GM12874 (cell line): ENCODE measurements around the gene CCSER1.

Experiments
- CTCF ChIP-seq: IDR thresholded peaks from 2 replicates; pipeline ENCODE4 v1.5.1; 2011; ENCODE audit warnings: low read depth, mild to moderate bottlenecking, control low read depth, low read length, moderate library complexity; ENCODE audit not compliant: insufficient read depth

Gene CCSER1

GRCh38 chr4:91114386-91114785, 987.2 kb downstream of the CCSER1 start:
- TF ChIP-seq CTCF = no peak

- TF ChIP-seq CTCF = no peak
These were observed 989.7 kb downstream of the CCSER1 start for GRCh38 chr4:91116861-91117260.

- TF ChIP-seq CTCF = no peak
These were observed 991.4 kb downstream of the CCSER1 start for GRCh38 chr4:91118597-91118996.

GRCh38 chr4:91123742-91124141, 996.5 kb downstream of the CCSER1 start:
- TF ChIP-seq CTCF = no peak

GRCh38 chr4:91127192-91127591, 1000.0 kb downstream of the CCSER1 start:
- no peak for TF ChIP-seq CTCF

GRCh38 chr4:91127831-91128230, 1000.6 kb downstream of the CCSER1 start:
- TF ChIP-seq CTCF = no peak

GRCh38 chr4:91128519-91128918, 1001.3 kb downstream of the CCSER1 start:
- no peak for TF ChIP-seq CTCF

GRCh38 chr4:91147067-91147466, 1019.9 kb downstream of the CCSER1 start:
- no peak for TF ChIP-seq CTCF
